Measurements from ENCODE around the gene CNTNAP4.

Gene CNTNAP4

GRCh38 chr16:76409706-76410105, 132.5 kb downstream of the CNTNAP4 start:
- no peak for DNase-seq

- DNase-seq: no peak
These were observed 144.4 kb downstream of the CNTNAP4 start for GRCh38 chr16:76421571-76421970.

GRCh38 chr16:76428858-76429257, 151.7 kb downstream of the CNTNAP4 start:
- DNase-seq: no peak

- no peak for DNase-seq
These were observed 164.2 kb downstream of the CNTNAP4 start for GRCh38 chr16:76441391-76441790.

GRCh38 chr16:76441876-76442275, 164.7 kb downstream of the CNTNAP4 start:
- no peak for DNase-seq

- no peak for DNase-seq
These were observed 166.8 kb downstream of the CNTNAP4 start for GRCh38 chr16:76443973-76444372.

- no peak for DNase-seq
These were observed 167.6 kb downstream of the CNTNAP4 start for GRCh38 chr16:76444832-76445231.

- DNase-seq: no peak
These were observed 168.6 kb downstream of the CNTNAP4 start for GRCh38 chr16:76445815-76446214.

GRCh38 chr16:76446251-76446650, 169.1 kb downstream of the CNTNAP4 start:
- DNase-seq: no peak

GRCh38 chr16:76450890-76451289, 173.7 kb downstream of the CNTNAP4 start:
- DNase-seq: no peak

- DNase-seq: no peak
These were observed 178.1 kb downstream of the CNTNAP4 start for GRCh38 chr16:76455257-76455656.

GRCh38 chr16:76456016-76456415, 178.8 kb downstream of the CNTNAP4 start:
- no peak for DNase-seq

GRCh38 chr16:76459111-76459510, 181.9 kb downstream of the CNTNAP4 start:
- no peak for DNase-seq

GRCh38 chr16:76461836-76462235, 184.6 kb downstream of the CNTNAP4 start:
- DNase-seq: no peak

GRCh38 chr16:76464955-76465620, 187.9 kb downstream of the CNTNAP4 start:
- no peak for DNase-seq

GRCh38 chr16:76466871-76467270, 189.7 kb downstream of the CNTNAP4 start:
- no peak for DNase-seq

GRCh38 chr16:76474048-76474447, 196.8 kb downstream of the CNTNAP4 start:
- no peak for DNase-seq

- DNase-seq: no peak
These were observed 200.9 kb downstream of the CNTNAP4 start for GRCh38 chr16:76478105-76478504.

- DNase-seq: no peak
These were observed 206.2 kb downstream of the CNTNAP4 start for GRCh38 chr16:76483307-76483909.

GRCh38 chr16:76484020-76484419, 206.8 kb downstream of the CNTNAP4 start:
- DNase-seq: no peak

- no peak for DNase-seq
These were observed 209.5 kb downstream of the CNTNAP4 start for GRCh38 chr16:76486740-76487139.

GRCh38 chr16:76487411-76488064, 210.3 kb downstream of the CNTNAP4 start:
- DNase-seq: no peak

GRCh38 chr16:76488065-76488417, 210.8 kb downstream of the CNTNAP4 start:
- no peak for DNase-seq

- DNase-seq: no peak
These were observed 212.9 kb downstream of the CNTNAP4 start for GRCh38 chr16:76490036-76490639.
